NCI-H345 treated with DMSO at 0.1 percent for 48 hours (cell line): Measurements from ENCODE around the gene RBMS1.

Experiments
- DNase-seq: peaks from one replicate; lab custom pipeline; 2025; ENCODE audit not compliant: unreplicated experiment; lab: John Stamatoyannopoulos, UW

RBMS1 gene

GRCh38 chr2:160232905-160233475 lies 260.6 kb downstream of the RBMS1 start:
- DNase-seq = no peak

DNA sequence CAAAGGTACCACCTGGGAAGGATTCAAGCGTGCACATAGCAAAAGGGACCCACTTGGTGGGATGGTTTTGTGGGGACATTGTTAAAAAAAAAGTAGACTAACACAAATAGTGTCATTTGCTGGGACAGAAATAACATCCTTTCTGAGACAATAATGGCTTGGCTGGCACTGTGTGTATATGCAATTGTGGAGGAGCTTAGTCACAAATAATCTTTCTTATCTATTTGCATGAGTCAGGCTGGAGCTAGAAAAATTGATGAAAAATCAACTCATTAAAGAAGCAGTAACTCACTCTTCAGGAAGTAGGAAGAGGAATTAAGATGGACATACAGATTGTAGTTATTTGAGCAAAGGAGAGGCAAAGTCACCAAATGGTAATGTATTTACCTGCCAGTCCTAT lies 264.0 kb downstream of the RBMS1 start:
- DNase-seq = no peak

- DNase-seq = no peak
Measured at GRCh38 chr2:160228141-160228917, 265.3 kb downstream of the RBMS1 start.

DNA sequence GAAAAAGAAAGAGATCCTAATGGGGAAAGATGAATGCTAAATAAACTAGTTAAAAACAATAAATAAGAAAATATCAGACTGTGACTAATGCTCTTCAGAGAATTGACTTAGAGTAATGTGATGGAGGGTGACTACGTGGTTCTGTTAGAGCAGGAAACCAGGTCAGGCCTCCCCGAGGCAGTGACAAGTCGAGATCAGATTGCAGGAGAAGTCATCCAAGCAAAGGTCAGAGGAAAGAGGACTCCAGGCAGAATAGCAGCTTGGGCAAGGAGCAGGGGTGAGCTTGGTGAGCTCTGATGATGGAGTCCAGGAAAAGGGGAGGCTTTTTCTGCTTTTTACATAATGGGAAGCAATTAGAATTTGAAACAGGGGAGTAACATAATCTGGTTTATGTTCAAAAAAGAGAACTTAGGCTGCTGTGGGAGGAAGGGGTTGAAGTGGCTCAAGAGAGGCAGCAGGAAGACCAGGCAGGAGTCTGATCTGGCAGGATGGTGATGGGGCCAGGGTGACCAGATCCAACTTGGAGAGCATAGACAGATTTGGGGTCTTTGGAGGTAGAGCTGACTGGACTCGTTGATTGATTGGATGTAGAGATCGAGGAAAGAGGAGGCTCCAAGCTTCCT lies 266.2 kb downstream of the RBMS1 start:
- DNase-seq = no peak

DNA sequence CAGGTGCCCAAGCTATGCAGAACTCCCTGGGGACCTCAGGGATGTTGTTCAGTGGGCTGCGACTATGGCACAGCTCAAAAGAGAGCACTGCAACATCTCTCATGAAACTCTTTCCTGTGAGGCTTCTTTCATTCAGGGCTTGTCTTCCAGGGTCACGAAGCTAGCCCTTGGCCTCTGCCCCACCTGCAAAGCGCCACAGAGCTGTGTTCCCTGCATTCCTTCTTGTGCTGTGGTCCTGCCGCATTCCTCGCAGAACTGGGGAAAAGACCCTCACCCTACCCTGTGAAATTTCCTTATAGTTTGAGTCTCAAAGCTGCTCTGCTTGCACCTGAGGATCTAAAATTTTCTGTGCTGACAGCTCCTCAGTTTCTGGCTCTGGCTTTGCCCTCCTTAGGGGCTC lies 267.2 kb downstream of the RBMS1 start:
- no peak for DNase-seq

DNA sequence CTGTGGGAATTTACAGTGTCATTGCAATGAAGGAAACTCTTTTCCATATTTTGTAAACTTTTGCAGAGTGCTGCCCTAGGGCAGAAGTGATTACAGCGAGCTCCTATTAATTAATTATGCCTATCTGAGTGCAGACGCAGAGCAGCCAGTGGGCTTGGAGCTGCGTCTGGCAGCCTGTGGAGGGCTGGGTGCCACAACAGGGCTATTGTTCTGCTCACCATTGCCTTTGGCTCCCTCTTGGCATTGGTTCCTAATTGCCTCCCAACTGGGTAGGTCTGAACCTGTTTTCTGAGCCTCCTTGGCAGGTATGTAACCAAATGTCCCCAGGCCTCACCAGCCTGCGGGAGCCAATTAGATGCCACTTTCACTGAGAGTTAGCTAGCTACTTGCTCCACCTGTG lies 267.9 kb downstream of the RBMS1 start:
- no peak for DNase-seq

DNA sequence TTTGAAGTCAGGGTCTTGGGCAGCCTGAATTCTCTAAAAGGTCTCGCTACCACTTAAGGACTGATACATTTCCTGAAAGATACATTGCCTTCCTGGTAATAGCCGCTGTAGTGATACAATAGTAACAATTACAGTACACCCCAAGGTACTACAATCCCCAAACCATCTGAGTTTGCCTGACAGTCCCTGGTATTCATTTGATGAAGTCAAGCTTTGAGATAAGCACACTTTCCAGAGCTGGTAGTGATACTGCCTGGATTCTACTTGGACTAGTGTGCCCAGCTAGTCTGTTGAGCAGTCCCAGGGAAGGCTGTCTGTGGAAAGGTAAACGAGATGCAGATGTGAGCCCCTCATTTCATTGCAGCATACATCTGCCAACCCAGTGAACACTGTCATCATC lies 269.1 kb downstream of the RBMS1 start:
- no peak for DNase-seq

- no peak for DNase-seq
Measured at GRCh38 chr2:160224060-160224459, 269.5 kb downstream of the RBMS1 start.

GRCh38 chr2:160223560-160223959 lies 270.0 kb downstream of the RBMS1 start:
- no peak for DNase-seq

GRCh38 chr2:160222546-160223283 lies 270.9 kb downstream of the RBMS1 start:
- DNase-seq = no peak
